Right ventricle myocardium inferior (tissue), 1 donor: ENCODE measurements around the gene FBXO2. TPM values are rescaled to one million over a fixed set of nuclear protein-coding genes. Genes with fewer than 3 reads are reported as not detected.

Source experiments
- ATAC-seq: fragments of 200-7000 bp; cut with Tn5 transposase; one replicate; pipeline ENCODE4 v1.9.1; 2020; ENCODE audit warnings: mild to moderate bottlenecking, moderate library complexity
- DNase-seq: peaks from one replicate; pipeline ENCODE4 v3.0.0; 2021; ENCODE audit errors: missing footprints
- intact Hi-C: fragments of 100-400 bp; cut with DNase I; formaldehyde crosslinking; loops from one replicate; pipeline ENCODE4 v1.11.0; 2022
- total RNA-seq: library from RNA; stranded (reverse); fragmentation: NEBNext Ultra II Directional; extraction: Animal tissue kit (Norgen Biotek cat#: 25700); gene quantifications from one replicate; pipeline ENCODE4 v1.2.1, GENCODE V29; 2021
- donor health status: DM: no; HTN: yes; CAD: no; lungs with severe emphysema.

FBXO2 gene
- total RNA-seq, 1 donor from 2014 or later: 4.2 TPM

- DNase-seq (no peak), ATAC-seq (no peak)
- intact Hi-C loops: no loop called here
Observed at GRCh38 chr1:11685210-11685752, 31.1 kb upstream of the FBXO2 start.

DNA sequence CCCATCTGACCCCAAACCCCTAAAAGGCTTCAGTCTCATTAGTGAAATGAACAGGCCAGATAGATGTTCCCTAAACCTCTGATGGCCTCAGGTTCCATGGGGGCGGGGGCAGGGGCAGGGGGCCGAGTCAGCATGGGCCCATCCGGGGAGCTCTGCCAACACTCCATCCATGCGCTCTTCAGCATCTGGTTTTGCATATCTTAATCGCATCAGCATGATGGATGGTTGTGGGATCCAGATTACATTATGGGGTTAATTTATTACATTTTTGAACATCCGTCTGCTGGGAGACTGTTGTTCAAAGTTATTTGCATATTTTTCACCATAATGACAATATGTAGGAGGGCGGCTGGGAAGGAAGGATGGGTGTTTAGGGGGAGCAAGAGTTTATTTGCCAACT lies 29.8 kb upstream of the FBXO2 start:
- intact Hi-C loops: loop anchor here (5.0 kb wide), 1 partner anchor 38 kb away; no protein-coding TSS in a partner anchor
- no peak for ATAC-seq
- no peak for DNase-seq

GRCh38 chr1:11682799-11683198 lies 28.6 kb upstream of the FBXO2 start:
- ATAC-seq (no peak), DNase-seq (no peak)
- intact Hi-C loops: loop anchor here (5.0 kb wide), 1 partner anchor 40 kb away; no protein-coding TSS in a partner anchor

GRCh38 chr1:11682287-11682771 lies 28.1 kb upstream of the FBXO2 start:
- no peak for ATAC-seq
- intact Hi-C loops: loop anchor here (5.0 kb wide), 1 partner anchor 40 kb away; no protein-coding TSS in a partner anchor
- DNase-seq: no peak

DNA sequence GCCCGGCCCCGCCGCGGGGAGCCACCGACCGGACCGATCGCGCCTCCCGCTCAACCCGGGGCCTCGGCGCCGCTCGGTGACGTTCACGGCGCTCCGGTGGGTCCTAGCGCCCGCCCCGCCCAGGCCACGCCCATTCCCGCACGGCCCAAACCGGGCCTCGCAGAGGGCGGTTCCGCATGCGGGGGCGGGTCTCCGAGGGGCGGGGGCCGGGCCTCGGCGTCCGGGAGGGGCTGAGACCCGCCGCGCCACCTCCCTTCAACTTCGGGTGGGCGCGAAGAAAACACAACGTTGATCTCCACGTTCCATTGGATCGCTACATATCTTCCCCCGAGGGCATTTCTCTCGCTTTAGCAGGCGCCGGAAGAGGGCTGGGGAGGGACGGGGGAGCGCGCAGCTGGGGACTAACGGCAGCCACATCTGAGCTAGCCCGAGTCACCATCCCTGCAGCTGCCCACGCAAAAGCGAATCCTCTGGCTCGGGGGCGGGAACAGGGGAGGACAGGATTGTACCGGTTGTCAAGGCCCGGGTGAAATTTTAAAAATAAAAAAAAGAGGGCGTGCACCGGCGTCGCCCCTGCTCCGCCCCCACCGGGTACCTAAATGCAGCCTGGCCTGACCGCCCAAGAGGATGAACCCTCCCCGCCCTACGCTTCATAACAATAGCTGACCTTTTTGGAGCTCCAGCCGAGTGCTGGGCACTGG lies 27.0 kb upstream of the FBXO2 start, which contains the start of gene MAD2L2:
MAD2L2 (minus strand) TSS at position 78 of the 701 bp plus-strand sequence. CDS start 547 bp downstream, outside the sequence.
- peak; percentile 98 for ATAC-seq
- intact Hi-C loops: loop anchor here (1.0 to 5.0 kb wide), 3 partner anchors 17 to 56 kb away; partner anchors contain the start of genes AGTRAP and FBXO6

DNA sequence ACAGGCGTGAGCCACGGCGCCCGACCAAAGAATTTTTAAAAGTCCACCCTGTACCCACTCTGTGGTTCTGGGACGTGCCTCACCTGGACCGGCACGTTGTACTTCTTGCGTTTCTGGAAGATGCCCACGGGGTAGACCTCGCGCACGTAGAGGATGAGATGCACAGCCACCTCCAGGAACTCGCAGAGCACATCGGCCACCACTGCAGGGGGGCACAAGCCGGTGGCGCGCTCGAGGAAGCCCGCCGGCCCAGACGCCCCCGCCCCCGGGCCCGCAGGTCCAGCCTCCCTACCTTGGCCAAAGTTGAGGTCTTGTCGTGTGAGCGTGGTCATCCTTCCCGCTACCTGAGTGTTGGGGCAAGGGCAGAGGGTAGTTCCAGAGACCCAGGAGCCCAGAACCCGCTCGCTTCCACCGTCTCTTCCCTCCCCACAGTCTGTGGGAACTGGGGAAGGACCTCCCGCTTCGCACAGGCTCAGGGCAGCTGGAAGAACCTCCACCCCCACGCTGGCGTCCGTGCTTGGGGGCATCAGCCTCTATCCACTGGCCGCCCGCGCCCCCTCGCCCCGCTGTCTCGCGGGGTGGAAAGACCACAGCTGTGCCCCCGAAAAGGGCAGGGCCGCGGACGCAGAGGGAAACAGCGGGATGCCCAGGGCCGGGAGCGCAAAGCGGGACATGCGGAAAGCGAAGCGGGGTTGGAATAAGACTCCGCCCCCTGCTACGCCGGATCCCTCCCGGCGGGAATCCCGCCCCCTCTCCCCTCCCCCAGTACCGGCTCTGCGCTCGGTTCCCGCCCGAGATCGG lies 26.2 kb upstream of the FBXO2 start:
- intact Hi-C loops: loop anchor here (1.0 to 5.0 kb wide), 3 partner anchors 16 to 56 kb away; partner anchors contain the start of genes AGTRAP and FBXO6
- ATAC-seq: peak; percentile 72
- DNase-seq: no peak

More for the DNA sequence above, 27.0 kb upstream of the FBXO2 start, which contains the start of gene MAD2L2:
- peak; percentile 96 for DNase-seq

DNA sequence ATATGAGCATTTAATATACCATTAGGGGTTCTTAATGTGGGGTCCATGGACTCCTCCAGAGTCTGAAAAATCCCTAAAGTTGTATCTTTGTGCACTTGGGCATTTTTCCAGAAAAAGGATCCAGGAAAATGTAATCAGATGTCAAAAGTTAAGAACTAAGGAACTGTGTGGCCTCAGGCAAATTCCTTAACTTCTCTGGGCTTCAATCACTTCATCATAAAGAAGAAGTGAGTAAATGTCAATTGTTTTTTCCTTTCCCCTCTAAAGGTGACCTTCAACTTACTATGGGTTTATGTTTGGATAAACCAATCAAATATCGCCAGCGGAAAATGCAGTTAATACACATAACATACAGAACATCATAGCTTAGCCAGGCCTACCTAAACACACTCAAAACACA lies 24.2 kb upstream of the FBXO2 start:
- ATAC-seq: no peak
- no peak for DNase-seq
- intact Hi-C loops: no loop called here

DNA sequence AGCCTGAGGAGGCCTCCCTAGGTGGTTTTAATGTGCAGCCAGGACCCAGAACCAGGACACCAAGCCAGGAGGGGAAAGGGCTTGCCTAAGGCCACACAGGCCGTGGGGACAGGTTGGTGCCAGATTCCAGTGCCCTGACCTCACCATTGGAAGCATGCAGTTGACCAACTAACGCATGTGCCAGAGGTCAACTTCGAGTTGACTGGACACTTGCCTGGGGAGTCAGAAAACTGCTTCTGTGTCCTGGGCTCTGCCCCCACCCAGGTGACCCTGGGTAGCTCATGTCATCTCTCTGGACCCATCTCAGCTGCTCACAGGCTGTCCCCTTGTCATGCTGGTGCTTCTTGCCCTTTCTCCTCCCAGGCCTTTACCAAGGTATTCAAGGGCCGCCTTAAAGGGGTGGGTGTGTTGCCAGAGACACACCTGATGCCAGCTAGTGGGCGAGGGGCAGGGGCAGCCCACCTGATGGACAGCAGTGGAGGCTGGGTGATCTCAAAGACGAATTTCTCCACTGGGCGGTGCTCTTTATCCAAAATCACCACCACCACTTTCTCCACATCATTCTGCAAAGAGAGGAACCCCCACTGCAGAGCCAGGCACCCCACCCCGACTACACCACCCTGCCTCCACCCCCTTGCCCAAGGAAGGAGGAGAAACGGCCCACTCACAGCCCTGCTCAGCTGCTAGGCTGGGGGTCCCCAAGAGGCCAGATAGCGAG lies 22.3 kb upstream of the FBXO2 start:
- intact Hi-C loops: no loop called here
- ATAC-seq (no peak), DNase-seq (no peak)

DNA sequence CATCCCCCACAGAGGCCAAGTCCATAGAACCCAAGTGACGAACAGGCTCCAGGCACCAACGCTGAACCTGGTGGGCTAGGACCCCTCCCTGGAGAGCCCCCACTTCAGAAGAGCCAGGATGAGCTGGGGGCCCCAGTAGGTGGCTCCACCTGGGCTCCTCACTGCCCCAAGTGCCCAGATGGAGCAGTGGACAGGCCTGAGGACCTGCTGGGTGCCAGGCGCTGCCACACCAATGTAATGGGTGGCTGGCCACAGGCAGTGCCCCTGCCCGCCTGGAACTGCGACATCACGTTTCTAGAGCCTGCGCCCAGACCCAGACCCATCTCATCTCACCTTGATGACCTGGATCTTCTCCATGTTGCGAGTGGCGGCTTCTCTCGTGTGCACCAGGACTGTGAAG lies 21.1 kb upstream of the FBXO2 start:
- DNase-seq: no peak
- no peak for ATAC-seq
- intact Hi-C loops: no loop called here

- intact Hi-C loops: no loop called here
- ATAC-seq: no peak
- DNase-seq: no peak
Observed at GRCh38 chr1:11674488-11674887, 20.3 kb upstream of the FBXO2 start.

DNA sequence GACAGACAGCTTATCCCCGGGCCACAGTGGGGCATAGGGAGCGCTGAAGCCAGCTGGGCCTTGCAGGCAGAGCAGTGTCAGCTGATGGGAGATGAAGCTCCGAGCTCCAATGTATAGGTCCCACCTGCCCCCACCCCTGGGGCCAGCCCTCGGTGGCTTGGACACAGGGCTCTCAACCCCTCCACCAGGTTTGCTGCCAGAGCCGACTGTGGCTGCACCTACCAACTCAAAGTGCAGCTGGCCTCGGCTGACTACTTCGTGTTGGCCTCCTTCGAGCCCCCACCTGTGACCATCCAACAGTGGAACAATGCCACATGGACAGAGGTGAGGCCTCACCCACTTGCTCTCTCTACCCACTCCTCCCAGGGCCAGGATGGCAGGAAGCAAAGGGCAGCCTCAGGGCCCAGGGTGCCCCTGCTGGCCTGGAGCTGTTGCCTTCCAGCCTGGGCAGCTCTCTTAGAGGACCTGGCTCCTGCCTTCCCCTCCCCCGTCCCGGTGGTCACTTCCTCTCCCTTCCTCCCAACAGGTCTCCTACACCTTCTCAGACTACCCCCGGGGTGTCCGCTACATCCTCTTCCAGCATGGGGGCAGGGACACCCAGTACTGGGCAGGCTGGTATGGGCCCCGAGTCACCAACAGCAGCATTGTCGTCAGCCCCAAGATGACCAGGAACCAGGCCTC lies 19.0 kb upstream of the FBXO2 start:
- intact Hi-C loops: no loop called here
- no peak for DNase-seq
- no peak for ATAC-seq

- intact Hi-C loops: no loop called here
- ATAC-seq (no peak), DNase-seq (no peak)
Observed at GRCh38 chr1:11671544-11672286, 17.5 kb upstream of the FBXO2 start.

- no peak for ATAC-seq
- intact Hi-C loops: no loop called here
- no peak for DNase-seq
Observed at GRCh38 chr1:11671205-11671543, 16.9 kb upstream of the FBXO2 start.

DNA sequence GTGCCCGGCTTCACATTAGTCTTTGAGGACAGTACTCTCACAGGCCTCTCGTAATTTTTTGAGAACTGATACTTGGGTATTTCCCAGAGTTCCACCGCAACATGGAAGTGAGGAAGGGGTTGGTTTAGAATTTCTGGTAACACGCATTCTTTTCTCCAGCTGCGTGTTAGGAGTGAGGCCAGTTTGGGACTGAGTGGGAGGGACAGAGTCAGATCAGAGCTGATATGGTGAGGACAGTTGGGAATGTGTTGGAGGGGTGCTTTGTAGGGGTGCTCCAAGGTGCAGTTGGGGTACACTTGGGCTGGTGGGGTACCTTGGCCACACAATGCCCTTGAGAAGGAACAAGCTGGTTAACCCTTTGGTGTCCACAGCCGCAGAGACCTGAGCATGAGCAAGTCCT lies 16.5 kb upstream of the FBXO2 start:
- DNase-seq (no peak), ATAC-seq (no peak)
- intact Hi-C loops: no loop called here

DNA sequence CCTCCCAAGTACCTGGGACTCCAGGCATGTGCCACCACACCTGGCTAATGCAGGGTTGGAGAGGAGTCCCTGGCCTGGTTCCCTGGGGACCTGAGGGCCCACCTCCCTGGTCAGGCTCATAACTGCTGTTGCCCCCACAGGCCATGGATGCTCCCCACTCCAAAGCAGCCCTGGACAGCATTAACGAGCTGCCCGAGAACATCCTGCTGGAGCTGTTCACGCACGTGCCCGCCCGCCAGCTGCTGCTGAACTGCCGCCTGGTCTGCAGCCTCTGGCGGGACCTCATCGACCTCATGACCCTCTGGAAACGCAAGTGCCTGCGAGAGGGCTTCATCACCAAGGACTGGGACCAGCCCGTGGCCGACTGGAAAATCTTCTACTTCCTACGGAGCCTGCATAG lies 14.3 kb upstream of the FBXO2 start:
- ATAC-seq (no peak), DNase-seq (no peak)
- intact Hi-C loops: no loop called here

- ATAC-seq (peak; percentile 44), DNase-seq (peak; percentile 77)
- intact Hi-C loops: loop anchor here (1.0 kb wide), 1 partner anchor 17 kb away; the partner anchor contains the start of gene MAD2L2
Observed at GRCh38 chr1:11664336-11665065, 10.3 kb upstream of the FBXO2 start.

DNA sequence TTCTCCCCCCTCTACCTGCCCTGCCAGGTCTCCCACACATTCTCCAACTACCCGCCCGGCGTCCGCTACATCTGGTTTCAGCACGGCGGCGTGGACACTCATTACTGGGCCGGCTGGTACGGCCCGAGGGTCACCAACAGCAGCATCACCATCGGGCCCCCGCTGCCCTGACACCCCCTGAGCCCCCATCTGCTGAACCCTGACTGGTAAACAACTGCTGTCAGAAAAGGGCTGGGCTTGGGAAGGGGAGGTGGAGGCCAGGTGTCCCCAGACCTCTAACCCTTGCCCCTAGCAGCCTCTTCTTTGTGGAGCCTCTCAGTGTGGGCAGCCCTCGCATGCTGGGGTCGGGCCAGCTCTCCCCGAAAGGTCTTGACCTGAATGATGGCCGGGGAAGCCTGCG lies 6.9 kb upstream of the FBXO2 start:
- DNase-seq (no peak), ATAC-seq (no peak)
- intact Hi-C loops: no loop called here
